OCI-LY3 (cell line): ENCODE data around the gene BCKDHA.
"Not testable (repeated sequence)": the region's sequence is repeated elsewhere in the genome, so short reads cannot be mapped to it uniquely, and the experiment has no call there.

ENCODE experiments used
- EZH2phosphoT487 ChIP-seq: fragments of 200-600 bp; shearing (Covaris generic); IDR thresholded peaks from 2 replicates; pipeline ENCODE4 v1.6.1; 2018; ENCODE audit warnings: antibody characterized with exemption, mixed run types, low read depth
- TF ChIP-seq, protein P1 (sequence below): fragments of 200-600, 300-600 bp; sonication (generic); IDR thresholded peaks from 2 replicates; pipeline ENCODE4 v1.5.1; 2014; ENCODE audit warnings: antibody characterized with exemption, low read length, low read depth

DNA sequence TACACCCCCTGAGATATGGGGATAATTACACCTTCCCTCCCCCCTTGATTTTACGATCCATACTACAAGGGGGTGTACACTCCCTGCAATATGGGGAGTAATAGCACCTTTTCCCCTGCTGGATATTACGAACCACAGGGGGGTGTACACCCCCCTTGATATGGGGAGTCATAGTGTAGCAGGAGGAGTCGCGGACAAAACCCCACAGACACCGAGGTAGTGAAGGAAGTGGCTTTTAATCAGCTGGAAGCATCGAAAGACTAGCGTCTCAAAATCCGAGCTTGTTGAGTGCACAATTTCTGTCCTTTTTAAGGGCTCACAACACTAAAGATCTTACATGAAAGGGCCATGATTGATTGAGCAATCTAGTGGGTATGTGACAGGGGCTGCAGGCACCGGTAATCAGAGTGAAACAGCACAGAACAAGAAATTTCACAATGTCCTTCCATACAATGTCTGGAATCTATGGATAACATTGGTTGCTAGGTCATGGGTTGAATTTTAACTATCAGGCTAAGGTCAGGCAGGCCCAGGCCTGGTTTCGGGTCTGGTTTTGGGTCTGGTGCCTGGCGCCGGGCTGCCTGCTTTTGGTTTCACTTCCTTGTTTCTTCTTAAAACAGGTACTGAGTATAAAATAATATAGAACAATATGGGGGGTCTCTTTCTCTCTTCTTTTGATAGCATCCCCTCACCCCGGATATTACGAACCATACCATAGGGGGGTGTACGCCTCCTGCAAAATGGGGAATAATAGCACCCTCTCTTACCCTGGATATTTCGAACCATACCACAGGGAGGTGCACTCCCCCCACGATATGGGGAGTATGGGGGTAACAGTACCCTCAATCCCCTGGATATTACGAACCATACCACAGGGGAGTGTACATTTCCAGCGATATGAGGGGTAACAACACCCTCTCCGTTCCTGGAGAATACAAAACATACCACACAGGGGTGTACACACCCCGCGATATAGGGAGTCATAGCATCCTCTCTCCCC lies 65.9 kb downstream of the BCKDHA start:
- not testable (repeated sequence) for TF ChIP-seq EZH2phosphoT487
- TF ChIP-seq, protein P1, sequence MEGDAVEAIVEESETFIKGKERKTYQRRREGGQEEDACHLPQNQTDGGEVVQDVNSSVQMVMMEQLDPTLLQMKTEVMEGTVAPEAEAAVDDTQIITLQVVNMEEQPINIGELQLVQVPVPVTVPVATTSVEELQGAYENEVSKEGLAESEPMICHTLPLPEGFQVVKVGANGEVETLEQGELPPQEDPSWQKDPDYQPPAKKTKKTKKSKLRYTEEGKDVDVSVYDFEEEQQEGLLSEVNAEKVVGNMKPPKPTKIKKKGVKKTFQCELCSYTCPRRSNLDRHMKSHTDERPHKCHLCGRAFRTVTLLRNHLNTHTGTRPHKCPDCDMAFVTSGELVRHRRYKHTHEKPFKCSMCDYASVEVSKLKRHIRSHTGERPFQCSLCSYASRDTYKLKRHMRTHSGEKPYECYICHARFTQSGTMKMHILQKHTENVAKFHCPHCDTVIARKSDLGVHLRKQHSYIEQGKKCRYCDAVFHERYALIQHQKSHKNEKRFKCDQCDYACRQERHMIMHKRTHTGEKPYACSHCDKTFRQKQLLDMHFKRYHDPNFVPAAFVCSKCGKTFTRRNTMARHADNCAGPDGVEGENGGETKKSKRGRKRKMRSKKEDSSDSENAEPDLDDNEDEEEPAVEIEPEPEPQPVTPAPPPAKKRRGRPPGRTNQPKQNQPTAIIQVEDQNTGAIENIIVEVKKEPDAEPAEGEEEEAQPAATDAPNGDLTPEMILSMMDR: peak; percentile 60
